GM19351 (cell line): ENCODE results near the gene ZNF264.
"Not testable (repeated sequence)": the region's sequence is repeated elsewhere in the genome, so short reads cannot be mapped to it uniquely, and the experiment has no call there.

Experiments
- ATAC-seq: cut with Tn5 transposase; IDR thresholded peaks from one replicate; pipeline ENCODE4 v1.9.1; 2021; ENCODE audit warnings: mild to moderate bottlenecking, moderate library complexity; ENCODE audit not compliant: unreplicated experiment

The ZNF264 gene

DNA sequence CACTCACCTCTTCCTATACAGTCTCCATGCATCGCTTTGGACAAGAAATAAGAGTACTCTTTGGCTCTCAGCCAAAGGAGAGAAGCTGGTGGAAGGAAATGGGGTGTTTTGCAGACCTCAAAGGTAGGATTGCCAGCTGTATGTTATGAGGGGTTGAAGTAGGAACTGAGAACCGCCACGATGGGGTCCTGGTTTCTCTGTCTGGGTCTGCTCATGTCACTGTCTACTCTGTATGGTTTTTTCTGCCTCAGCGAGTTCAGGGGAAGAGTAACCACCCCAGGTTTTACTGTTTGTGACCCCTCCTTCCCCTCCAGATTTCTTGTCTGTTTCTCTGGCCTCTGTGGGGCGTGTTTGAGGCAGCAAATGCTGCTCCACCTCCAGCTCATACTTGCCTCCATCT lies 53.2 kb downstream of the ZNF264 start:
- ATAC-seq = no peak

- no peak for ATAC-seq
Observed at GRCh38 chr19:57245066-57245465, 53.8 kb downstream of the ZNF264 start.

GRCh38 chr19:57245959-57246358 lies 54.7 kb downstream of the ZNF264 start:
- no peak for ATAC-seq

DNA sequence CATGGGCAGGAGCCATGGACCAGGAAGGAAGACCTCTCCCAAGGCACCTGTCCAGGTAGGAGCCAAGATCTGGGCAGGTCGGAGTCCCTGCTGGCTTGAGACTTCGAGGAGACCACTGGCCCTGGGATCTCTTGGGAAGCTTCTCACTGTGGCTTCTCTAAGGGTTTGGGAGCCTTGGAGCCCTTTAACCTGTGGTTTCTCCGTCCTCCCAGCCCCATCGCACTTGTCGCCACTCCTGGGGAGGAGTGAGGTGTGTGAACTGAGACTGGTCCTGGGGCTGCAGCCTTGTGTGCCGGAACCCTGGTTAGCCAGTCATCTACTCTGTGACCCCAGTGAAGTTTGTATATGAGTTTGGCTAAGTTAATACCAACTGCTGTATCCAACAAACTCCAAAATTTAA lies 57.3 kb downstream of the ZNF264 start:
- no peak for ATAC-seq

- ATAC-seq = no peak
Observed at GRCh38 chr19:57249329-57249728, 58.0 kb downstream of the ZNF264 start.

DNA sequence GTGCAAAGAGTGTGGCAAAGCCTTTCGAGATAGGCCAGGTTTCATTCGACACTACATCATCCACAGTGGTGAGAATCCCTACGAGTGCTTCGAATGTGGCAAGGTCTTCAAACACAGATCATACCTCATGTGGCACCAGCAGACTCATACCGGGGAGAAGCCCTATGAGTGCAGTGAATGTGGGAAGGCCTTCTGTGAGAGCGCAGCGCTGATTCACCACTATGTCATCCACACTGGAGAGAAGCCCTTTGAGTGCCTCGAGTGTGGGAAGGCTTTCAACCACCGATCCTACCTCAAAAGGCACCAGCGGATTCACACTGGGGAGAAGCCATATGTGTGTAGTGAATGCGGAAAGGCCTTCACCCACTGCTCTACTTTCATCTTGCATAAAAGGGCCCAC lies 62.5 kb downstream of the ZNF264 start:
- not testable (repeated sequence) for ATAC-seq

GRCh38 chr19:57262044-57262443 lies 70.7 kb downstream of the ZNF264 start:
- no peak for ATAC-seq

- ATAC-seq = no peak
Observed at GRCh38 chr19:57263244-57263741, 72.0 kb downstream of the ZNF264 start.

GRCh38 chr19:57267291-57267690 lies 76.0 kb downstream of the ZNF264 start:
- ATAC-seq = no peak

DNA sequence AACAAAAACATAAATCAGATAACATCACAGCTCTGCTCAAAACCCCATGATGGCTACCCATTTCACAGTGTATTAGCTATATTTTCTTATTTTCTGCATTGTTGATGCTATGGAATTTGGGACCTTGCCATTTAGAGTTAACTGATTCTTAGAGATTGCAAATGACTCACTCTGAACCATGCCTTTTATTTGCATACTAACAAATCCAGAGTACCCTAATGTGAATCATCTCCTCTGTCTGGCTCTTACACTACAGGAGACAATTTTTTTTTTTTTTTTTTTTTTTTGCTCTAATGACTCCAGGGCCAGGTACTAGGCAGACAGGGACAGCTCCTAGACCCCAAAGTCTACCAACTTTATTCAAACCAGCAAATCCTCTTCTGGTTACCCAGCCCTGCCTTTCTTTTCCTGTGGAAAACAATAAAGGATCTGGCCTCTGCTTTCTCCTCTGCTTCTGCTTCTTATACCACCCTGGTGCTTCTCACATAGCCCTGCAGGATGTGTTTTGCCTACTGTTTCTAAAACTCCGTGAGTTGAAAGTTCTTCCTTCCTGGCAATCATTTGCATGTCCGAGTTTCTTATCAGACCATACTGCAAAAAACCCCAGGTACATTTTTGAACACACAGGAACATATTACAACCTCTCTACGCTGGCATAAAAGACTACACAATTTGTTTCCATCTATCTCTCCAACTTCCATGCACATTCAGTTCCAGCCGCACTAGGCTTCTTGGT lies 78.4 kb downstream of the ZNF264 start:
- ATAC-seq = peak; percentile 40

GRCh38 chr19:57271280-57271679 lies 80.0 kb downstream of the ZNF264 start:
- ATAC-seq = no peak
